Endodermal cell (in vitro differentiated cells): ENCODE measurements around the gene PLEKHG2. TPM values are rescaled to one million over a fixed set of nuclear protein-coding genes. Genes with fewer than 3 reads are reported as not detected.
A peak's percentile ranks its signal among the peaks of the same experiment; 100 is the strongest.

Experiments
- DNase-seq: peaks from one replicate; pipeline ENCODE4 v3.0.0-alpha.2; 2017
- H3K27ac ChIP-seq: 2 replicates; pipeline ENCODE4 v1.5.1; 2013; ENCODE audit warnings: mild to moderate bottlenecking, low read depth, low read length, moderate library complexity
- H3K27me3 ChIP-seq: 2 replicates; pipeline ENCODE4 v1.6.1; 2013; ENCODE audit warnings: mild to moderate bottlenecking, low read length, moderate library complexity; ENCODE audit not compliant: insufficient read depth, control insufficient read depth, poor library complexity, severe bottlenecking
- H3K36me3 ChIP-seq: 2 replicates; pipeline ENCODE4 v1.7.0; 2013; ENCODE audit warnings: mild to moderate bottlenecking, low read length, moderate library complexity; ENCODE audit not compliant: control insufficient read depth, insufficient read depth
- H3K4me1 ChIP-seq: one replicate; pipeline ENCODE4 v1.7.0; 2013; ENCODE audit warnings: low read length; ENCODE audit not compliant: control insufficient read depth, insufficient read depth
- H3K4me3 ChIP-seq: 2 replicates; pipeline ENCODE4 v1.5.1; 2013; ENCODE audit warnings: mild to moderate bottlenecking, low read length, moderate library complexity
- H3K9ac ChIP-seq: 2 replicates; pipeline ENCODE4 v1.6.1; 2013; ENCODE audit warnings: mild to moderate bottlenecking, low read length, moderate library complexity; ENCODE audit not compliant: poor library complexity, severe bottlenecking; ENCODE audit errors: extremely low read depth
- H3K9me3 ChIP-seq: 2 replicates; pipeline ENCODE4 v1.6.1; 2013; ENCODE audit warnings: mild to moderate bottlenecking, low read length, moderate library complexity; ENCODE audit not compliant: control insufficient read depth
- H3K27ac Mint-ChIP-seq: 2 replicates; pipeline ENCODE4 v1.8.0; 2020; ENCODE audit warnings: mixed read lengths
- H3K27me3 Mint-ChIP-seq: 2 replicates; pipeline ENCODE4 v1.8.0; 2021; ENCODE audit warnings: mild to moderate bottlenecking, mixed read lengths; ENCODE audit not compliant: insufficient read depth
- H3K36me3 Mint-ChIP-seq: 2 replicates; pipeline ENCODE4 v1.8.0; 2020; ENCODE audit warnings: low read depth, mixed read lengths
- H3K4me1 Mint-ChIP-seq: 2 replicates; pipeline ENCODE4 v1.8.0; 2020; ENCODE audit warnings: mixed read lengths
- H3K4me3 Mint-ChIP-seq: 2 replicates; pipeline ENCODE4 v1.8.0; 2020; ENCODE audit warnings: mild to moderate bottlenecking, moderate library complexity, mixed read lengths
- H3K9me3 Mint-ChIP-seq: 2 replicates; pipeline ENCODE4 v1.8.0; 2020; ENCODE audit warnings: mild to moderate bottlenecking, mixed read lengths
- CTCF ChIP-seq: fragments of 200-600 bp; sonication (generic); conservative IDR thresholded peaks from 2 replicates; pipeline ENCODE4 v1.5.0; 2021; ENCODE audit warnings: antibody characterized with exemption, mild to moderate bottlenecking
- WGBS, 2 experiments: methylation state at CpG; one replicate each; pipeline versions ENCODE4 v1.1.5 to v1.1.7; 2013; ENCODE audit warnings: missing lambda C conversion rate in 2 of 2, mixed read lengths in 1 of 2; ENCODE audit not compliant: insufficient coverage in 1 of 2, insufficient read length in 1 of 2; 5-methylcytosine and 5-hydroxymethylcytosine counted together
- total RNA-seq, 2 donors: library from RNA; stranded (reverse); fragmentation: NEBNext Ultra II Directional in 1 of 2; extraction: Animal tissue kit (Norgen Biotek cat#: 25700) in 1 of 2; gene quantifications; 2 replicates in 1 of 2; 3 replicates in 1 of 2; pipeline ENCODE4 v1.2.1, GENCODE V29; 2021

Gene PLEKHG2
- total RNA-seq, 2 donors from 2014 or later, result 127 to 160 TPM

GRCh38 chr19:39472746-39473442 is 60.4 kb downstream of the PLEKHG2 start:
- Mint-ChIP-seq H3K27me3 (no peaks in the 10 kb centered on the region), H3K9me3 (no peaks in the 10 kb centered on the region), H3K4me3 (no peak overlapping the region), H3K27ac (no peak overlapping the region), H3K36me3 (peaks cover 75% of the 10 kb centered on the region), H3K4me1 (no peaks in the 10 kb centered on the region)
- H3K27ac ChIP-seq, result no peak overlapping the region
- 94 to 98% methylated on average over 25 to 32 of the region's 32 CpGs for WGBS, 2 experiments
- no peak for DNase-seq
- H3K9ac ChIP-seq, result no peak overlapping the region
- no peak for TF ChIP-seq CTCF
- peaks cover 81% of the 10 kb centered on the region for H3K36me3 ChIP-seq
- no peaks in the 10 kb centered on the region for H3K27me3 ChIP-seq
- no peaks in the 10 kb centered on the region for H3K9me3 ChIP-seq
- H3K4me3 ChIP-seq, result no peak overlapping the region
- no peaks in the 10 kb centered on the region for H3K4me1 ChIP-seq

- DNase-seq, result no peak
- Mint-ChIP-seq H3K27me3 (no peaks in the 10 kb centered on the region), H3K27ac (no peak overlapping the region), H3K9me3 (no peaks in the 10 kb centered on the region), H3K4me1 (no peaks in the 10 kb centered on the region), H3K4me3 (no peak overlapping the region), H3K36me3 (peaks cover 71% of the 10 kb centered on the region)
- H3K4me3 ChIP-seq, result no peak overlapping the region
- H3K9ac ChIP-seq, result no peak overlapping the region
- H3K27ac ChIP-seq, result no peak overlapping the region
- 96 to 100% methylated on average over 5 to 11 of the region's 11 CpGs for WGBS, 2 experiments
- no peak for TF ChIP-seq CTCF
- H3K36me3 ChIP-seq, result peaks cover 75% of the 10 kb centered on the region
- no peaks in the 10 kb centered on the region for H3K9me3 ChIP-seq
- no peaks in the 10 kb centered on the region for H3K27me3 ChIP-seq
- H3K4me1 ChIP-seq, result no peaks in the 10 kb centered on the region
Measured at GRCh38 chr19:39473443-39473960, 61.0 kb downstream of the PLEKHG2 start.

- no peak overlapping the region for H3K4me3 Mint-ChIP-seq
Measured at GRCh38 chr19:39474139-39474620, 61.7 kb downstream of the PLEKHG2 start.

More at GRCh38 chr19:39474139-39474620, 61.7 kb downstream of the PLEKHG2 start:
- Histone ChIP-seq H3K4me1 (no peaks in the 10 kb centered on the region), H3K9ac (no peak overlapping the region), H3K4me3 (no peak overlapping the region), H3K36me3 (peaks cover 68% of the 10 kb centered on the region), H3K27ac (no peak overlapping the region), H3K9me3 (no peaks in the 10 kb centered on the region), H3K27me3 (no peaks in the 10 kb centered on the region)
- no peaks in the 10 kb centered on the region for H3K27me3 Mint-ChIP-seq
- WGBS, 2 experiments, result 68 to 76% methylated on average over 7 to 9 of the region's 9 CpGs
- peak; percentile 94 for TF ChIP-seq CTCF
- H3K4me1 Mint-ChIP-seq, result no peaks in the 10 kb centered on the region
- H3K36me3 Mint-ChIP-seq, result peaks cover 64% of the 10 kb centered on the region
- no peaks in the 10 kb centered on the region for H3K9me3 Mint-ChIP-seq
- DNase-seq, result peak; percentile 96
- peak overlapping the region; percentile 61 for H3K27ac Mint-ChIP-seq
